ENCODE data around the gene OR5AS1.

GRCh38 chr11:56010716-56011115, 16.7 kb upstream of the OR5AS1 start:
- TF ChIP-seq RFX5 (IDR thresholded peaks at IDR 0.05; ENCODE audit: low read length) (no peak), CTCF (IDR thresholded peaks at IDR 0.05) (no peak), ZBTB33 (IDR thresholded peaks at IDR 0.05; ENCODE audit: borderline replicate concordance, low read depth) (no peak), USF2 (IDR thresholded peaks at IDR 0.05; ENCODE audit: borderline replicate concordance, low read depth, low read length) (no peak), EP300 (IDR thresholded peaks at IDR 0.05; ENCODE audit: borderline replicate concordance in 1 of 2, low read depth in 1 of 2, low read length in 1 of 2) (no peak), NRF1 (IDR thresholded peaks at IDR 0.05; ENCODE audit: low read depth, low read length) (no peak), MXI1 (IDR thresholded peaks at IDR 0.05; ENCODE audit: low read depth, low read length) (no peak)
